DMS79 (cell line): ENCODE measurements around the gene CLK4.

Source experiments
- DNase-seq: peaks from one replicate; lab custom pipeline; 2025; lab: John Stamatoyannopoulos, UW

CLK4 gene

DNA sequence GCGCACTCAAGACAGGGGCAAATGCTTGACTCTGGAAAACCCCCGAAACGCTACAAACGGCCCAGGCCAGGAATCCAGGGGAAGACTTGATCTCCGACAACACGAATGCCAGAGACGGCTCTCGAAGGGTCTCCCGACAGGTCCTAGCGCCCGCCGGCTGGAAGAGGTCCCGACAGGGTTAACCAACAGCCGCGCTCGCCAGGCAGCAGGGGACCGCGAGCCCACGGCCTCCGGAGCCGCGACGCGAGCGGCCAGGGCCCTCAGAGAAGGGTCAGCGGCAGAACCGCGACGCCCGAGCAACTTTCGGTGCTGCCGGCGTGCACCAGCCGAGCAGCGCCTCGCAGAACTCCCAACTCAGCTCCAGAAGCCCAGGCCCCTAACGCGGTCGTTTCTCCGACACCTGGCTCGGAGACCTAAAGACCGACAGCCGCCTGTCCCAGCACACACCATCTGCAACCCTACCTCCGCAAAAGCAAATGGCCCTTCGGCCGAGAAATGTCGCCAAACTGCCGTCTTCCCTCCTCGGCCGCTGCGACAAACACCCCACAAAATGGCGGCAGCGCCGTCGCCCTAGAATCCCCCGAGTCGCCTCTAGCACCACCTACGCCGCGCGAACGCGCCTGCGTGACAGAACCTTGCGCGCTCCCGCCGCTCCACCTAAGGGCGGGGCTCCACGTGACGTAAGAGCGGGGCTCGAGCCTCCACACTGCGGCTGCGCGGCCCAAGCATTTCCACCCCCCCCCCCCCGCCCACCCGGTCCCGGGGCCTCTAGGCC, at the start of gene CLK4:
Gene CLK4, minus strand, starts transcription at position 567 of the 775 bp plus-strand sequence. CDS start 3,634 bp downstream, outside the sequence.
- DNase-seq, result peak; percentile 57

DNA sequence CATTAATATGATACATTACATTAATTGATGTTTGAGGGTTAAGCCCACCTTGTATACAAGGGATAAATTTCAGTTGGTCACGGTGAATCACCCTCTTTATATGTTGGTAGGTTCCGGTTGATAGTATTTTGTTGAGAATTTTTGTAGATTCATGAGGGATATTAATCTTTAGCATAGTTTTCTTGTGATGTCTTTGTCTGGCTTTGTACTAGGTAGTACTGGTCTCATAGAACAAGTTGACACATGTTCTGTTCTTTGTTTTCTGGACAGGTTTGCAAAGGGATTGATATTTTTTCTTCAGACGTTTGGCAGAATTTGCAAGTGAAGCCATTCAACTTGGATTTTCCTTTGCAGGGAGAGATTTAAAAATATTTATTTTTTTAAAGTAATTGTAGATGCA, 49.1 kb upstream of the CLK4 start:
- DNase-seq, result no peak

DNA sequence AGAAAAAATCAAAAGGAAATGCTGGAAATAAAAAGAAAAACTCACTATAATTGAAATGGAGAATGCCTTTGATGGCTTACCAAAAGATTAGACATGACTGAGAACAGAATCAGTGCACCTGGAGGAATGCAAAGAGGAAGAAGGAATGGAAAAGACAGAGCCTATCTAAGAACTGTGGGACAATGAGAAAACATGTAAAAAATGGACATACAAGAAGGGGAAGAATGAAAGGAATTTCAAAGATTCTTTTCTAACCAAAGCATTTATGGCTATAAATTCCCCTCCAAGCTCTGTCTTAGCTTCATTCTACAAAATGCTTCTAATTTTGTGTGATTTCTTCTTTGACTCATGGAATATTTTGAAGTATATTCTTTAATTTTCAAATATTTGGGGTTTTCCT, 47.5 kb upstream of the CLK4 start:
- DNase-seq, result no peak

DNA sequence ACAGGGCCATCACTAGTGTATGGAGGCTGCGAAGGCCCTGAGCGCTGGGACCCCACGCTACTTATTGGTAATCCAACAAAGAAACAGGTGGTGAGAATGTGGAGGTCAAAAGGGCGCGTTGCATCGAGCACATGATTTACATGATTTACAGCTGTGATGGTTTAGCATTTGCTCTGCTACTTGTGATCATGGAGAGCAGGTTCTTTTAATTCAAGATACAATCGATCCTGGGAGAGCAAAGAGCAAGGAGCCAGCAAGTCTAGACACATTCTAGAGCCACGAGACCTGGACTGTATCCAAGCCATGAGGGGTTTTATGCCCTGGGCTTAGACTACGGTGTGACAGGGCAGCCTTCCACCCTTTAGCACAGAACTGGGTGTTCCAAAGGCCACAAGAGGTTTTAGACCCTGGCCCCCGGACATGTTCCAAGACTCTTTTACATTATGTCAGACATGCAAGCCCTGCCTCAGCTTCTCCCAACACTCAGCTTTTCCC, 47.0 kb upstream of the CLK4 start:
- peak; percentile 35 for DNase-seq

DNA sequence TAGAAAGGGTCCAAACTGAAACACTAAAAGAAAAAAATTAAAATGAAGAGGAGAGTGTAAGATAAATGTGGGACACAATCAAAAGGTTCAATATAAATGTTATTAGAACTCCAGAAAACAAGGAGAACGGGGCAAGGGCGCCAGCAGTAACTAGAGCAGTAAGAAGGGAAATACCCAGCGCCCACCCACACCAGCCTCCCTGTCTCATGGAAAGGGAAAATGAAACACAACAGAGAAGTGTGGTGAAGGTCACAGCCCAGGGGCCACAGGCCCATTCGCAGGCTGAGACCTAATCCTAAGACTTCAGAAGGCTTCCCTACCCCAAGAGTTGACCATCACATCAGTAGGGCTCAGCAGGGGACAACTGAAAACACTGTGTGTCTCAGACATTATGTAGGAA, 45.8 kb upstream of the CLK4 start:
- no peak for DNase-seq

DNA sequence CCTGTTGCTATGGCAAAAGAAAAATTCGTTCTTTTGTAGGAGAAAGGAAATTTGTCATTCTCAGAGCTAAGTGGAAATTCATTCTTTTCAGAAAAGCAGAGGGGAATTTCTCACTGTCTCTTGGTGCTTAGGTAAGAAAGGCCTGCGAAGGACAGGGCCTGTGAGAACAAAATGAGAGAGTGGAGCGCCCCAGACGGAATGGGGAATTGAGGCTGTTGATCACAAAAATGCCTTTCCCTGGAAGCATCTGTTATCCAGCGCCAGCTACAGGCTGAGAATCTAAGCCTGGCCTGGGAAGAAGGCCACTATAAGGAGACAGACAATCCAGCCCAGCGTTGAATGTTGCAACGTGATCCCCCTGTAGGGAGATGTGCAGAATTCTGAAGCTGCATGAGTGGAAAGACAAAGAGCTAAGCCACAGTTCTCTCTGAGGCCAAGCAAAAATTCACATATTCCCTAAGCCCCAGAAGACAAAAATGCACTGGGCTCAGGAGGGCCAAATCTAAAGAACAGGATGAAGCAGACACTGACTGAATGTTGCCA, 44.8 kb upstream of the CLK4 start:
- DNase-seq, result no peak

DNA sequence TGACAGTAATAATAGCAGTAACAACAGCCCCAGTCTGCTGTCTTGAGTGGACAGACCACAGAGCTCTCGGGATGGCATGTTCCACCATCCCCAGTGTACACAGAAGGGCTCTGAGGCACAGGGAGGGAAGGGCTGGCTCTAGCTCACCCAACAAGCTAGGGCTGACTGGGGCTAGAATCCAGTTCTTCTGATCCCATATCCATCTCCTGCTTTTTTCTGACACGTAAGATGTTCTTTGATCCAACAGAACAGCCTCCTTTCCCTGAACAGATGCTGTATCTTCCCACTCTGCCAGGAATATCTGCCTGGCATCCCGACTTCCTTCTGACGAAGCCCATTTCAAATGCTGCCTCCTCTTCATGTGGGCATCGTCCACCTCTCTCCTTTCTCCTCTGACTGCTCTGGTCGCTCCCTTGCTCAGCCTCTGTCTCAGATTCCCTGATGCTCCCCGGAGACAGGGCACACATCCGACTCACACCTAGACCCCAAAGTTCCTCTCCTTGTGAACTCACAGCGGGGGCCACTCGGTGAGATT, 43.6 kb upstream of the CLK4 start:
- no peak for DNase-seq

DNA sequence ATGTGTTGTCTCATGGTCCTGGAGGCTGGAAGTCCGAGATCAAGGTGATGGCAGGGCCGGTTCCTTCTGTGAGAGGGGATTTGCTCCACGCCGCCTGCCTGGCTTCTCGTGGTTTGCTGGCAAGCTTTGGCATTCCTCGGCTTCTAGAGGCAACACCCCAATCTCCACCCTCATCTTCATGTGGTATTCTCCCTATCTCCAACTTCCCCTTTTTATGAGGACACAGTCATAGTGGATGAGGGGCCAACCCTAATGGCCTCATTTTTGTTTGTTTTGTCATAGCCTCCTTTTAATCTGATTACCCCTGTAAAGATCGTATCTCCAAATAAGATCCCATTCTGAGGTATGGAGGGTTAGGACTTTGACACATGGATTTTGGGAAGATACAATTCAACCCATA, 41.7 kb upstream of the CLK4 start:
- DNase-seq, result no peak

DNA sequence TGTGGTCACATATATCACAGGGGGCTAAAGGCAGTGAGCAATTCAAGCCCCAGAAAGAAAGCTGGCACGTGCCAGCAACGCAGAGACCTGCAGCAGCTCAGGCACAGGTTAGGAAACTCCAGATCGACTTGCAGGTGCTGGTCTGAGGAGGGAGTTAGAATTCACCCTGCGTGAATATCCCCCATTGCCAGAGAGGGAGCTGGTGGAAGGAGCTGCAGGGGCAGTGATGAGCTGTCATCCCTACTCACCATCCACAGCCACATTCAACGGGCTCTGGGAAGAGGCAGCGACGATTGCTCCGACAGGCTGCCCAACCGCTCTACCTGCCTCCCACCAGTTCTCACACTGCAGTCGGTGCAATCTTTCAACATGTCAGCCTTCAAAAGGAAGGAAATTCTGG, 40.8 kb upstream of the CLK4 start:
- no peak for DNase-seq

DNA sequence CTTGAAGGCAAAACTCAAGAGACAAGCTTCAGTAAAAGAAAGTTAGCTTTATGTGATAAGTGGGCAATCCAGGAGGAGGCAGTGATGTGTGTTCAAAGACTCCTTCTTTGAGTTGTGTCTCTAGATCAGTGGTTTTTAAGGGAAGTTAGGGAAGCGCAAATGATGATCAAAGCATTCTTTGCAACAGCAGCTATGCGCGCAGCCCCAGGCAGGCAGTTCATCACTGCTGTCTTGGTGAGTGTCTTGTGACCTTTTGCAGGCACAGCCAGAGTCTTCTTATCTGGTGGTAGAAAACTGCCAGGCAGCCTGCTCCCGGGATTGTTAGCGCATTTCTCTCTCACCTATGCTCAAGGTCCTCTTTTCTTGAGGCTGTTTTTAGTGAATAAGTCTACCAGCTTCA, 40.3 kb upstream of the CLK4 start:
- no peak for DNase-seq

DNA sequence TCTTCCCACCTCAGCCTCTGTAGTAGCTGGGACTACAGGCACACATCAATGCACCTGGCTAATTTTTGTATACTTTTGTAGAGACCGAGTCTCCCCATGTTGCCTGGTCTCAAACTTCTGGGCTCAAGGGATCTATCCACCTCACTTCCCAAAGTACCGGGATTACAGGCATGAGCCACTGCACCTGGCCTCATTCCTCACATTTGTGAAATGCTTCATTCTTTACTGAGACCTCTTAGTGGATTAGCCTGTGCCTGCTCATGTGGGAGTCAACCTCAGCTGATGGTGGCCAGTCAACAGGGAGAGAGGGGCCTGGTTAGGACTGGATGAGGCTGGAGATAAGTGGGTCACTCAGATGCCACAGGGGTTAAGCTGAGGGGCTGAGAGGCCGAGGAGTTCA, 37.3 kb upstream of the CLK4 start:
- no peak for DNase-seq

DNA sequence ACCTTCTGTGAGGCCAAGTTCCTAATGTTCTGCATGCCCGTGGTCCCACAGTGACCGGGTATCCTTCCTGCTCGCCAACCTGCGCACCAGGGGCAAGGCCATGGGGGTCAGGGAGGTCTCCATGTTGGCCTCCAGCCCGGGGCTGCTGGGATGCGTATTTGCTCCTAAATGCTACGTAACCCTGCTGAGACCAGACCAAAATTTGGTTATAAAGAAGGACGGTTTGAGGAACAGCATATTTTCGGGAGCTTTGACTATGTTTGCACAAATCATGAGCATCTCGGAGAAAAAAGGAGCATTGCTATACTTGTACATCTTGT, 35.7 kb upstream of the CLK4 start:
- no peak for DNase-seq

DNA sequence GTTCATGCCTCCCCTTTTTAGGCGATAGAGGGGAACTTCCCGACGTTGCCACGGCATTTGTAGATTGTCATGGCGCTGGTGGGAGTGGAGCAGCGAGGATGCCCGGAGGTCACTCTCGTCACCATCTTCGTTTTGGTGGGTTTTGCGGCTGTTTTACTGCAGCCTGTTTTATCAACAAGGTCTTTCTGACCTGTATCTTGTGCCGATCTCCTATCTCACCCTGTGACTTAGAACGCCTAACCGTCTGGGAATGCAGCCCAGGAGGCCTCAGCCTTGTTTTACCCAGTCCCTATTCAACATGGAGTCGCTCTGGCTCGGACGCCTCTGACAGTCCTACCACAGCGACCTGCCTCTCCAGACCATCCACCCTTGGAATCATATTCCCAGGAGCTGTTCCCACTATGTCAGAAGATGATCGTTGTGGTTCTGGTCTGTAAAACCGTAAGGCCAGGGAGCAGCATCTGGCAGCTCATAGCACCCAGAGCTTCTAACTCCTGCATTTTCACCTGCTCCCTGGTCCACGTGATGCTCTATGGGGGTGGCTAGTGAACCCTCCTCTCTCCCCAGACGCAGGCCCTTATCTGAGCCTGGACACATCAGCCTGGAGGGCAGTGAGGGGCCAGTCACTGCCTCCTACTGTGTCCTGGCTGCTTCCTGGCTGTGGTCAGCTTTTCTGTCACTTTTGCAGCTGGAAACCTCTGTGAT, 35.1 kb upstream of the CLK4 start:
- DNase-seq, result no peak

DNA sequence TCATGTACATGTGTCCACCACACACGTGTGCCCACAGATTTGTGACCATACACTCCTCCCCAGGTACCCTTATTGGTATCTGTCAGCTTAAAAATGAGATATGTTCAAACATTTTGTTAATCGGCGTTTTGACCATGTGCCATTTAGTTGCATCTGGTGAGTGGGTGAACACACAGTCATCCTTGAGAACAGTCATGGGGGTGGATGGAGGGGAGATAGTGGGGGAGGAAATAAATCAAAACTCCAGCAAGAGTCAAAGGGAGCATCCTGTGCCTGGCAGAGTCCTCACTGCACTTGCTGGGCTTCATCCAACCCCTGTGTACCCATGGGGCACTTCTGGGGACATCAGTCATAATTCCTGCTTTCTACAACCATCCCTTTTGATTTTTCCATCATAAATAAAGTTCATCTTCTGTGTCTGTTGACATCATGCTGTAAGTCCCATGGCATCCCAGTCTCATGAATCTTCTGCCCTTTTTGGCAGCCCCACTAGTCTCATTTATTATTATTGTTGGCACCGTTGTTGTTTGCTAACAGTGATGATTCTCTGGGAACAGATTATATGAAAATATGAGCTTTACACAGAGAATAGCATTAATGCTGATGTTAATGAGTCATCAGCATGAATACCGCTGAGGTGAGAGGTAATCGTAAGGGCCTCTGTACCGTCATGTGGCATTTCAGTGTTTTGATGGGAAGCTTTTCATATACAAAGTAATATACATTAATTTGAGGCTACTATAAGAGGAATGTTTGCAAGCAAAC, 24.4 kb upstream of the CLK4 start:
- no peak for DNase-seq

DNA sequence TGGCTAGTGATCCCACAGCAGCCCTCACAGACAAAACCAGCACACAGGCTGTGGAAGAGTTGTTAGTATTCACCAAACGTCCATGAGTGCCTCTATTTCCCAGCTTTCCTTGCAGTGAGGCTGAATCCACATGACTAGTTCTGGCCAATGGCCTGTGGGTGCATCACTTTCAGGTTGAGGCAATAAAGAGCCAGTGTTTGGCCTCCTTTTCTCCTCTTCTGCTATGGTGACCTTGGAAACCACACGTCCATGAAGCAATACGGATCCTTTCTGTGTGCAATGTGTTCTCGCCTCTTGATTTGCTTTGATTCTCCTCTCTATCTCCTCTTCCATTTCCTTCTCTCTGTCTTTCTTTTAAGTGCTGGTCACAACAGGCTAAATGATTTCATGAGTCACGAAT, 23.4 kb upstream of the CLK4 start:
- DNase-seq, result no peak

DNA sequence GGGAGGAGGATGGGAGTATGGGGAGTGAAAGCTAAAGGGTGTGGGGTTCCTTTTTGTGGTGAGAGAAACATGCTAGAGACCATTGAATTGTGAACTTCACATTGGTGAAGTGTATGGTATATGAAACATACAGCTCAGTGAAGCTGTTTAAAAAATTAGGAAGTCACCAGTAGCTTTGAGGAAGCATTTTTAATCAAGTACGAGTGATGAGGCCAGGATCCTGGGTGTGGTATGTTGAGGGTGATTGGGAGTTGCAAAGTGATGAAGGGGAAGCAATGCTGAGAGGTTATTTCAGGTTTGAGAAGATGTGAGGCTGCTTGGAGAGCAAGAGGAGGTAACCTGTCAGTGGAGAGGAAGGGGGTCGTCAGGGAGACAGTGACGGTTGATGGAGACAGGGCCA, 22.7 kb upstream of the CLK4 start:
- DNase-seq, result no peak

DNA sequence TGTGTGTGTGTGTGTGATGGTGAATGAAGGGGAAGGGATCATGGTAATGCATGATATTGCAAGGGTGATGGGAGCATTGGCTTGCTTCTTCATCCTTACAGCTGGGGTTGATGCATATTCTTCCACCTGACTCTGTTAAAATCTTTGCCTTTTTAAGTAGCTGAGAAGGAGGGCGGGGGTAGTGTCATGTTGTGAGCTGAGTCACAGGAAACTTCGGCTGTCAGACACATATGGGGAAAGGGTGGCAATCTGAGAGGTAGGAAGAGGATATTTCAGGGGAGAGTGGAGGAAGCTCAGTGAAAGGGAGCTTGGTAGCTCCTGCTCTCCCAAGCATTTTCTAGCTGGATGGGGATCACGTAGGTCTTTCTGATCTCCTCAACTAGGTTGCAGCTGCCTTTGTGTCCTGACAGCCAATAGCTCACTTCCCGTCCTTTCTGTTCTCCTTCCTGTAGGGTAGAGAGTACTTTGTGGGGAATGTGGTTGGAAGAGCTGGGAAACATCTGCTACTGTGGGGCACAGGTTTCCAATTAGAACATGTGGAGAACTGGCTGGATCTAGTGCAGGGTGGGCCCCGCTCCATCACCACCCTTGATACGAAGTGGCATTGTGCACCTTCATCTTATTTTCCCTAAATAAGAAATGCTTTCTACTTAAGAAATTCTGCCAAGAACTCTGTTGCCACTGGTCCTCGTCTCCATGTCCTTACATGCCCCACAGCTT, 18.1 kb upstream of the CLK4 start:
- DNase-seq, result no peak

DNA sequence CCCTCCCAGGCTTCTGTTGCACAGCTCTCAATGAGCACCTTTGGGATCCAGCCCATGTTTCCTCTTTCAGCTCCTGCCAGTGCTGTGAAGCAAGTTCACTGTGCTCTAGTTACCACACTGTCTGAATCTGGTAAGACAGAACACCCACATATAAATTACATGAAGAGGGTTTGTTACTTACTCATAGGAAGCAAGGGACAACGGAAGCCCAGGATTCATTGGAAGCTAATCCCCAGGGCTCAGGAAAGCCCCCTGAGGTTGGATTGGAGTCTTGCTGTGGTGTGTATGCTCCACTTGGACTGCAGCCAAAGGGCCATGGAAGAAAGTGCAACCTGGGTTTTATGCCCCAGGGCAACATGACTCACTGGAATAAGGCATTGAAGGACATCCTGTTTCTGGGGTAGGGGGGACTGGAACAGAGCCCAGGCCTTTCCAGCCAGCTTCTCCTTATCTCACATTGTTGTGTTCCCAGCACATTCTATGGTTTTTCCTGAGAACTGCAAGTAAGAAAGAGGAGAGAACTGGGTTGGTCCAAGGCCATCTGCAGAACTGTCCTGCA, 15.6 kb upstream of the CLK4 start:
- no peak for DNase-seq

DNA sequence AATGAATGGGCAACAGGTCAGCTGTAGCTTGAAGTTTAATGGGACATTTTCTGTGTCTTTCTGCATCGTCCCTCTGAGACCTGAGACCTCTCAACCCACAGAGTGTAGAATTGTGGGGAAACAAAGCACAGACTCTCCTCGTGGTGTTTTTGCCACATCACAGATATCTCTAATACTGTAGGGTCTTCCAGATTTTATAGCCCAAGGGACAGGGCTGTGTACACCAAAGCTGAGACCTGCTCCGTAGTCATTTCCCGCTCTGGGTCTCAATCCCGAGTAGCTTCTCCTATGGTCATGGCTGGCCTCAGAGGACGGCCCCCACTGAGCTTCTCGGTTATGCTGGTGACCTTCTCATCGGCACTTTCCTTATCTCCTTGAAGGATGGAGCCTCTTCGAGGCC, 14.9 kb upstream of the CLK4 start:
- no peak for DNase-seq

DNA sequence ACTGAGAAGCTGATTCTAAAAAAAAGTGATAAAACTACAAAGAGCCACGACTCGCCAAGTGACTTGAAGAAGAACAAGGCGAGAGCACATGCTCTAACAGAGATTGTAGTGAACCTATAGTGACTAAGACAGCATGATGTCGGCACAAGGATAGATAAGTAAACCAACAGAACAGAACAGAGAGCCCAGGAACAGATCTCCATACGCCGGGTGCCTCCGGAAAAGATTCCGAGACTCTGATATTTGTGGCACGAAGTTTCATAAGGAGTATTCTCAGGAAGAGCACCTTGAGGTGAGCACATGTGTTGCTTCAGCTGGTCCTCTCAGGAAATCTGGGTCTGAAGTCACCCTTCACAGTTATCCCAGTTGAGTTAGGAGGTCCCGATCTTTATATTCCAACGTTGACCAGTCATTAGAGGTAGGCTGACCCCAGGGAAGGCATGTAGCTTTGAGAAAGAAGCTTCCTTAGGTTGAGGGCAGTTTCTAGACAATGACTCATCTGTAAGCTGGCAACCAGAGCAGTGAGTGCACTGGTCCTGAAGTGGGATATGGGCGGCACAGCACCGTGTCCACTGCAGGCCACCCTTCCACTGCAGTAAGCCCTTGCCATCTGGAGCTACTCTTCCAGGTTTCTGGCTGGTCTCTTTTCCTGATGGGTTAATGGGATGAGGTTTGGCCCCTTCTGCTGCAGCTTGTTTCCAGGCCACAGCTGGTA, 13.6 kb upstream of the CLK4 start:
- DNase-seq, result no peak
